ENCODE data around the gene PTPRN2.

Gene PTPRN2

DNA sequence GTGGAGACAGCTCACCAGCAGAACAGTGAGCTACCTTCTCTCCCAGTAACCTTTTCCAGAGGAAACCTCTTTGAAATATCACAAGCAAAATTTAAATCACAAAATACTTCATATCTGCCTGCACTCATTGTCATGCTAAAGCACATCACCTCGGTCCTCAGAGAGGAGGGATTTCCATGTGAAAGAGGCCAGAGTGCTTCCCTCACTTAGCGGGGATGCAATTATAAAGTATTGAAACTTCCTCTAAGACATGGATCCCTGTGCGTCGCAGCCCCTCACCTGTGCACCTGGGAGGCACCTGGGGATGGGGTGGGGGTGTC is 792.9 kb downstream of the PTPRN2 start:
- no peak overlapping the region for H3K27ac ChIP-seq
- TF ChIP-seq, protein P1, sequence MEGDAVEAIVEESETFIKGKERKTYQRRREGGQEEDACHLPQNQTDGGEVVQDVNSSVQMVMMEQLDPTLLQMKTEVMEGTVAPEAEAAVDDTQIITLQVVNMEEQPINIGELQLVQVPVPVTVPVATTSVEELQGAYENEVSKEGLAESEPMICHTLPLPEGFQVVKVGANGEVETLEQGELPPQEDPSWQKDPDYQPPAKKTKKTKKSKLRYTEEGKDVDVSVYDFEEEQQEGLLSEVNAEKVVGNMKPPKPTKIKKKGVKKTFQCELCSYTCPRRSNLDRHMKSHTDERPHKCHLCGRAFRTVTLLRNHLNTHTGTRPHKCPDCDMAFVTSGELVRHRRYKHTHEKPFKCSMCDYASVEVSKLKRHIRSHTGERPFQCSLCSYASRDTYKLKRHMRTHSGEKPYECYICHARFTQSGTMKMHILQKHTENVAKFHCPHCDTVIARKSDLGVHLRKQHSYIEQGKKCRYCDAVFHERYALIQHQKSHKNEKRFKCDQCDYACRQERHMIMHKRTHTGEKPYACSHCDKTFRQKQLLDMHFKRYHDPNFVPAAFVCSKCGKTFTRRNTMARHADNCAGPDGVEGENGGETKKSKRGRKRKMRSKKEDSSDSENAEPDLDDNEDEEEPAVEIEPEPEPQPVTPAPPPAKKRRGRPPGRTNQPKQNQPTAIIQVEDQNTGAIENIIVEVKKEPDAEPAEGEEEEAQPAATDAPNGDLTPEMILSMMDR (IDR thresholded peaks at IDR 0.05) = no peak
- TF ChIP-seq ZFX (IDR thresholded peaks at IDR 0.05; ENCODE audit: borderline replicate concordance) = no peak

DNA sequence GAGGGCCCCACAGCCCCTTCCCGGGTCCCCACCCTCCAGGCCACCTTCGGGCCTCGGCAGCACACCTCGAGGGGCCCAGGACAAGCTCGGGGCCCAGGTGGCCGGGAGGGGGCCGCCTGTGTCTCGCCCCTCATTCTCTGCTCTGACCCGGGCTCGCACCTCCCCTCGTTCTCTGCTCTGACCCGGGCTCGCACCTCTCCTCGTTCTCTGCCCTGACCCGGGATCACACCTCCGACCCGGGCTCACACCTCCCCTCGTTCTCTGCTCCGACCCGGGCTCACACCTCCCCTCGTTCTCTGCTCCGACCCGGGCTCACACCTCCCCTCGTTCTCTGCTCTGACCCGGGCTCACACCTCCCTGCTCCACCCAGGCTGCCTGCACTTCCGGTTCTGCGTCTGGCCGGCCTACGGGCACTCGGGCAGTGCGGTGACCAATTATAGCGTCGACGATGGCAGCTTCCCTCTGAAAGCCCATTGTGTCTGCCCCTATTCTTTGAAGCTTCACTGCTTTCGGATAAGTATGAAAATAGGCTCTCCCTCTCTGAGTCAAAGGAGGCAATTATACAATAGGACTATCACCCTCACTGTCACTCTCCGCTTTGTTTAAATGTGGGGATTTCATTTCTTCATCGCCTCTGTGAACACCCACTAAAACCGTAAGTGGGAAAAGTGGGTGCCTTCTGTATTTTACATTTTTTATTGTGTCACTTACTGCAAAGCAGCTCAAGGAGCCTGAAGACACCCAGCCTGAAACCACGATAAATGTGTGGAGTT is 793.5 kb downstream of the PTPRN2 start:
- TF ChIP-seq, protein P1 (IDR thresholded peaks at IDR 0.05) = no peak
- no peak for TF ChIP-seq ZFX (IDR thresholded peaks at IDR 0.05; ENCODE audit: borderline replicate concordance)

DNA sequence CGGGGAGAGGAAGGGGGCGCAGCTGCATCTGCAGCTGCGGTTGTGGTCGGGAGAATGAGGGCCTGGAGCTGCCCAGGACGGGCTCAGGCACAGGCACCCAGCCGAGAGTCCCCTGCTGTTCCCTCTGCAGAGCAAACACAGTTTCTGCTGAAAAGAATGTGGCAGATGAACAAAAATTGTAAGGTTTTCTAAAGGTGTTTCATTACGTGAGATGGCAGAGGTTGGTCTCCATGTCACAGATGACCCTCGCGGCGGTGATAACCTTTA is 794.6 kb downstream of the PTPRN2 start:
- TF ChIP-seq ZFX (IDR thresholded peaks at IDR 0.05; ENCODE audit: borderline replicate concordance) = no peak
- TF ChIP-seq, protein P1 (IDR thresholded peaks at IDR 0.05) = no peak
- no peak overlapping the region for H3K27ac ChIP-seq

More for the DNA sequence above, 793.5 kb downstream of the PTPRN2 start:
- H3K27ac ChIP-seq = no peak overlapping the region

DNA sequence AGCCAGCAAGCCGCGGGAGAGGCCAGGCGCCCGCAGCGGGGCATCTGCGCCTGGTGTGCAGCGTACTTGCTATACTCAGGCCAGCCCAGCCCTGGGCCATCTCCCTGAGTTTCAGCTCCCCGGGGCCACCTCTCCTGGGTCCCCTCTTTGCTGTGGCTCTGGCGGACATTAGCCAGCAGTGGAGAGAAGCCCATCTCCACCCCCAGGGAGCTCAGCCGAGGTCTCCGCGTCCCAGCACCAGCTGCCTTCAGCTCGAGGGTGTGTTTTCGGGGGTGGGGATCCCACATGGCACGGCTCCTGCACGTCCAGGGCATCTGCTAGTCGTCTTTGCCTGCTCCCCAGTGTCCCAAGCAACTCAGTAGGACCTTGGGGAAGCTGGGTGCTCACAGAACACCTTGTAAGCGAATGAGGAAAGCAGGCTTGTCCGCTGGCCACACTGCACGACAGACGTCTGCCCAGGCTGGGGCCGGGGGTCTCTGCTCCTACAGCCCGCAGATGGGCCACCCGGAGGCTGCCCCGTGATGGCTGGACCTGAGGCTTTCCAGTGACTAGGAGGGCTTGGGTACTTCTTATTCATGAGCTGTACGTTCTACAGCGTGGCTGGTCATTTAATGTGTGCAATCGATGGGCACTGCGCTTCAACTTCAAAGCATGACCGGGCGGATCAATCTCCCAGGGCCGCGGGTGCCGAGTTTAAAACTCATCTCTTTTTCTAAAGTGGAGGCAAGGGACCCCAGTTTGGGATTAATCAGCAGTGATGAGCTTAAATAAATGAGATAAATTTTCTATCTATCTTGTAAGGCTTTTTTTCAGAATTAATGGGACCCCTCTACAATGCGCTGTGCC is 795.2 kb downstream of the PTPRN2 start:
- TF ChIP-seq, protein P1 (IDR thresholded peaks at IDR 0.05) = no peak
- TF ChIP-seq ZFX (IDR thresholded peaks at IDR 0.05; ENCODE audit: borderline replicate concordance) = no peak
- no peak overlapping the region for H3K27ac ChIP-seq

DNA sequence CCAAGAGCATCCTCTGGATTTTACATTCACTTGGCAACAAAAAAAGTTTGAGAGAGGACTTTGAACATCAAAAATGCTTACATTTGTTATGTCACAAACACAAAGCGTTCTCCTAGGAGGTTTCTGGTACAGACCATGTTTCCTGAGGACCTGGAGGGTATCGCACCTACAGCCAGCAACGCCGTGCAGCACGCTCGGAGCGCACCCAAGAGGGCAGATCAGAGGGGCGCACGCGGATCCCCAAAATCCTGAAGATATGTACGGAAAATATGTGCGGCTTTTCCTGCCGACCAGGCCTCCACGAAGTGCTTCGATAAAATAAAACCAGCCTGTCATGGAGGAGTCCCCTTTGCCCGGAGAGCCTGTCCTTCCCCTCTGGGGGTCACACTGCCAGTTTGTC is 796.0 kb downstream of the PTPRN2 start:
- TF ChIP-seq, protein P1 (IDR thresholded peaks at IDR 0.05) = no peak
- TF ChIP-seq ZFX (IDR thresholded peaks at IDR 0.05; ENCODE audit: borderline replicate concordance) = no peak
- H3K27ac ChIP-seq = no peak overlapping the region

DNA sequence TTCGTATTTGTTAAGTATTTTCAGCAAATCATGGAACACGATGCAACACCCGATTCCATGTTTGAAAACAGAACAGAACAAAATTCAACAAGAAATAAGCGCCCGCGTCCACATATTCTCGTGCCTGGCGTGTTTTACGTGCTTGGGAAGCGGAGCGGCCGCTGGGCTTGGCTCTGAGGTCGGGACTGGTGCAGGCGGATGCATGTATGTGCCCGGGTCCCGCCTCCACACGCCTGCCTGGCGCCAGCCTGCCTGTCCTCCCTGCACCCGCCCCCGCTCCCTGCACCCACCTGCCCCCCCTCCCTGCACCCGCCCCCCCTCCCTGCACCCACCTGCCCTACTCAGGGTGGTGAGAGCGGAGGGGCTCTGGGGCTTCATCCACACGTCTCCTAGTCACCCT is 796.4 kb downstream of the PTPRN2 start:
- H3K27ac ChIP-seq = no peak overlapping the region
- TF ChIP-seq, protein P1 (IDR thresholded peaks at IDR 0.05) = no peak
- TF ChIP-seq ZFX (IDR thresholded peaks at IDR 0.05; ENCODE audit: borderline replicate concordance) = no peak

DNA sequence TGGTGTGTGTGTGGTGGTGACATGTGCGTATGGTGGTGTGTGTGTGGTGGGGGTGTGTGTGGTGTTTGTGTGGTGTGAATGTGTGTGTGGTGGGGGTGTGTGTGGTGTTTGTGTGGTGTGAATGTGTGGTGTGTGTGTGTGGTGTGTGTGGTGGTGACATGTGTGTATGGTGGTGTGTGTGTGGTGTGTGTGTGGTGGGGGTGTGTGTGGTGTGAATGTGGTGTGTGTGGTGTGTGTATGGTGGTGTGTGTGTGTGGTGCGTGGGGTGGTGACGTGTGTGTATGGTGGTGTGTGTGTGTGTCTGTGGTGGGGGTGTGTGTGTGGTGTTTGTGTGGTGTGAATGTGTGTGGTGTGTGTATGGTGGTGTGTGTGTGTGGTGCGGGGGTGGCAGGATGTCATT is 797.7 kb downstream of the PTPRN2 start:
- no peak overlapping the region for H3K27ac ChIP-seq

More for the DNA sequence above, 797.7 kb downstream of the PTPRN2 start:
- no peak for TF ChIP-seq ZFX (IDR thresholded peaks at IDR 0.05; ENCODE audit: borderline replicate concordance)
- TF ChIP-seq, protein P1 (IDR thresholded peaks at IDR 0.05) = no peak
